GM19035 (cell line): ENCODE data around the gene DYNLL2.
"Not testable (repeated sequence)": the region's sequence is repeated elsewhere in the genome, so short reads cannot be mapped to it uniquely, and the experiment has no call there.

ENCODE experiments used
- ATAC-seq: cut with Tn5 transposase; IDR thresholded peaks from one replicate; pipeline ENCODE4 v1.9.1; 2021; ENCODE audit not compliant: unreplicated experiment

Gene DYNLL2

GRCh38 chr17:58097384-58098088, 14.3 kb downstream of the DYNLL2 start:
- no peak for ATAC-seq

GRCh38 chr17:58100506-58100905, 17.3 kb downstream of the DYNLL2 start:
- no peak for ATAC-seq

- ATAC-seq: not testable (repeated sequence)
These were observed 18.7 kb downstream of the DYNLL2 start for GRCh38 chr17:58101898-58102297.

- no peak for ATAC-seq
These were observed 21.9 kb downstream of the DYNLL2 start for GRCh38 chr17:58105093-58105492.

- no peak for ATAC-seq
These were observed 24.1 kb downstream of the DYNLL2 start for GRCh38 chr17:58107306-58107705.

GRCh38 chr17:58109197-58109596, 26.0 kb downstream of the DYNLL2 start:
- no peak for ATAC-seq

GRCh38 chr17:58110012-58110411, 26.8 kb downstream of the DYNLL2 start:
- no peak for ATAC-seq

- ATAC-seq: no peak
These were observed 28.5 kb downstream of the DYNLL2 start for GRCh38 chr17:58111676-58112075.

- no peak for ATAC-seq
These were observed 29.9 kb downstream of the DYNLL2 start for GRCh38 chr17:58112970-58113631.

GRCh38 chr17:58113947-58114346, 30.7 kb downstream of the DYNLL2 start:
- ATAC-seq: no peak

GRCh38 chr17:58117382-58117781, 34.2 kb downstream of the DYNLL2 start:
- no peak for ATAC-seq

- ATAC-seq: no peak
These were observed 36.3 kb downstream of the DYNLL2 start for GRCh38 chr17:58119491-58119890.

GRCh38 chr17:58120195-58120822, 37.1 kb downstream of the DYNLL2 start:
- ATAC-seq: no peak

- ATAC-seq: no peak
These were observed 38.7 kb downstream of the DYNLL2 start for GRCh38 chr17:58121925-58122324.

- ATAC-seq: no peak
These were observed 44.6 kb downstream of the DYNLL2 start for GRCh38 chr17:58127846-58128245.

GRCh38 chr17:58132697-58133096, 49.5 kb downstream of the DYNLL2 start:
- not testable (repeated sequence) for ATAC-seq

GRCh38 chr17:58136669-58137279, 53.6 kb downstream of the DYNLL2 start:
- ATAC-seq: no peak

- no peak for ATAC-seq
These were observed 58.3 kb downstream of the DYNLL2 start for GRCh38 chr17:58141505-58141904.

- not testable (repeated sequence) for ATAC-seq
These were observed 60.1 kb downstream of the DYNLL2 start for GRCh38 chr17:58143335-58143734.

- no peak for ATAC-seq
These were observed 61.6 kb downstream of the DYNLL2 start for GRCh38 chr17:58144801-58145200.
